WI38 (cell line): ENCODE measurements around the gene NEDD4L.

Experiments used
- H3K4me3 ChIP-seq: 2 replicates; pipeline ENCODE4 v1.5.1; 2011; ENCODE audit warnings: low read depth, mild to moderate bottlenecking, control low read depth, low read length
- CTCF ChIP-seq: IDR thresholded peaks from 2 replicates; pipeline ENCODE4 v1.5.1; 2012; ENCODE audit warnings: low read depth, mild to moderate bottlenecking, control low read depth, low read length

NEDD4L gene

GRCh38 chr18:58095222-58095621 lies 51.2 kb downstream of the NEDD4L start:
- no peak overlapping the region for H3K4me3 ChIP-seq
- no peak for TF ChIP-seq CTCF

GRCh38 chr18:58095655-58096054 lies 51.6 kb downstream of the NEDD4L start:
- H3K4me3 ChIP-seq, result no peak overlapping the region
- no peak for TF ChIP-seq CTCF

DNA sequence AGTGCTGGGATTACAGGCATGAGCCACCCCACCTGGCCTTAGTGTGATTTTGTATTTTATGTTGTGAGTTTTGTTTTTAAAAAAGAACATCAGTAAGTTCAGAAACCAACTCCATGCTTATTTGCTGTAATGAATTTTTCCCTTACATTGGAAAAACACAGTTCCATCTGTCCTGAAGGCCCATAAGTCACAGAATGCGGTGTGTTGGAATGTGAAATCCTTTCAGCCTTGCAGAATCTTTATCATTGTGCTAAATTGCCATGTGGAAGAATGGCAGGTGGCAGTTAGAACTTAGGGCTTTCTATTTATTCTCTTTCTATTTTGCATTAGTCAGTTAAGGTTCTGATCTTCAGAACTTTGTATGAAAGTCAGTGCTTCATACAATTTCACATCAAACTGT lies 52.6 kb downstream of the NEDD4L start:
- no peak for TF ChIP-seq CTCF

GRCh38 chr18:58097121-58097906 lies 53.3 kb downstream of the NEDD4L start:
- TF ChIP-seq CTCF, result no peak
- H3K4me3 ChIP-seq, result no peak overlapping the region

More for the DNA sequence above, 52.6 kb downstream of the NEDD4L start:
- H3K4me3 ChIP-seq, result no peak overlapping the region

GRCh38 chr18:58097907-58098166 lies 53.8 kb downstream of the NEDD4L start:
- no peak for TF ChIP-seq CTCF

DNA sequence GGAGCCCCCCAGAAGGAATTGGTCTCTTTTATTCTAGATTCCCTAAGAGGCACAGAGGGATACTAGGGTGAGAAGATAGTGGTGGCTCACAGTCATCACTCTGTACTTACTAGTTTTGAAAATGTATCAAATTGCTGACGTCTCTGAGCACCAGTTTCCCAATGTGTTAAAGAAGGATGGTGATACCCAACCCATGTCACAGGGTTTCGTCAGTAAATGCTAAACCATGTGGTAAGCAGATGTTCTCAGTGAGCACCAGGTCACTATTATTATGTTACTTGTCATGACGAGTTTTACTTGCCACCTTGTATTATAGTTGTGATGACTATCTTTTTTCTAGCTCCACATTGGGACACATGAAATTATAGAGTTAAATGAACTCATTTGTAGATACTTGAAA lies 54.7 kb downstream of the NEDD4L start:
- no peak overlapping the region for H3K4me3 ChIP-seq
- no peak for TF ChIP-seq CTCF

More at GRCh38 chr18:58097907-58098166, 53.8 kb downstream of the NEDD4L start:
- H3K4me3 ChIP-seq, result no peak overlapping the region

- H3K4me3 ChIP-seq, result no peak overlapping the region
- TF ChIP-seq CTCF, result no peak
Measured at GRCh38 chr18:58100154-58100553, 56.1 kb downstream of the NEDD4L start.
